Activated naive CD8-positive, alpha-beta T cell (primary cell): ENCODE results near the gene F10.

Source experiments
- H3K27ac Mint-ChIP-seq: one replicate; pipeline ENCODE4 v1.8.0; 2021; ENCODE audit warnings: mixed read lengths
- H3K27me3 Mint-ChIP-seq: one replicate; pipeline ENCODE4 v1.8.0; 2021; ENCODE audit warnings: mixed read lengths
- H3K36me3 Mint-ChIP-seq: one replicate; pipeline ENCODE4 v1.8.0; 2021; ENCODE audit warnings: mixed read lengths
- H3K4me1 Mint-ChIP-seq: one replicate; pipeline ENCODE4 v1.8.0; 2021; ENCODE audit warnings: low read depth, mixed read lengths
- H3K4me3 Mint-ChIP-seq: one replicate; pipeline ENCODE4 v1.8.0; 2021; ENCODE audit warnings: mild to moderate bottlenecking, mixed read lengths
- H3K9me3 Mint-ChIP-seq: one replicate; pipeline ENCODE4 v1.8.0; 2021; ENCODE audit warnings: low read depth, mixed read lengths

F10 gene

GRCh38 chr13:113167575-113167974, 45.0 kb downstream of the F10 start:
- Mint-ChIP-seq H3K36me3 (peaks cover 11% of the 10 kb centered on the region), H3K4me1 (peaks cover 20% of the 10 kb centered on the region), H3K27me3 (no peaks in the 10 kb centered on the region), H3K27ac (no peak overlapping the region), H3K9me3 (no peaks in the 10 kb centered on the region), H3K4me3 (no peak overlapping the region)

- Mint-ChIP-seq H3K9me3 (no peaks in the 10 kb centered on the region), H3K27me3 (no peaks in the 10 kb centered on the region), H3K4me3 (no peak overlapping the region), H3K27ac (no peak overlapping the region), H3K36me3 (peaks cover 11% of the 10 kb centered on the region), H3K4me1 (peaks cover 22% of the 10 kb centered on the region)
Observed at GRCh38 chr13:113168211-113168610, 45.6 kb downstream of the F10 start.

- Mint-ChIP-seq H3K9me3 (no peaks in the 10 kb centered on the region), H3K36me3 (peaks cover 15% of the 10 kb centered on the region), H3K4me1 (peaks cover 18% of the 10 kb centered on the region)
Observed at GRCh38 chr13:113169277-113170272, 47.0 kb downstream of the F10 start.

GRCh38 chr13:113170511-113170910, 47.9 kb downstream of the F10 start:
- Mint-ChIP-seq H3K4me1 (peaks cover 14% of the 10 kb centered on the region), H3K4me3 (peak overlapping the region; percentile 50), H3K9me3 (no peaks in the 10 kb centered on the region), H3K27ac (no peak overlapping the region), H3K36me3 (peaks cover 19% of the 10 kb centered on the region), H3K27me3 (no peaks in the 10 kb centered on the region)

More at GRCh38 chr13:113169277-113170272, 47.0 kb downstream of the F10 start:
- Mint-ChIP-seq H3K4me3 (no peak overlapping the region), H3K27me3 (no peaks in the 10 kb centered on the region), H3K27ac (no peak overlapping the region)

GRCh38 chr13:113171250-113172125, 48.9 kb downstream of the F10 start:
- H3K36me3 Mint-ChIP-seq: peaks cover 22% of the 10 kb centered on the region
- no peaks in the 10 kb centered on the region for H3K9me3 Mint-ChIP-seq
- no peak overlapping the region for H3K27ac Mint-ChIP-seq
- no peak overlapping the region for H3K4me3 Mint-ChIP-seq
- H3K27me3 Mint-ChIP-seq: no peaks in the 10 kb centered on the region
- peaks cover 13% of the 10 kb centered on the region for H3K4me1 Mint-ChIP-seq

- Mint-ChIP-seq H3K4me3 (no peak overlapping the region), H3K4me1 (peaks cover 13% of the 10 kb centered on the region), H3K27me3 (no peaks in the 10 kb centered on the region), H3K9me3 (no peaks in the 10 kb centered on the region), H3K36me3 (peaks cover 22% of the 10 kb centered on the region), H3K27ac (no peak overlapping the region)
Observed at GRCh38 chr13:113172419-113172926, 49.9 kb downstream of the F10 start.

GRCh38 chr13:113176280-113176679, 53.7 kb downstream of the F10 start:
- Mint-ChIP-seq H3K4me1 (peaks cover 33% of the 10 kb centered on the region), H3K27me3 (no peaks in the 10 kb centered on the region), H3K27ac (peak overlapping the region; percentile 89), H3K36me3 (peaks cover 25% of the 10 kb centered on the region), H3K9me3 (no peaks in the 10 kb centered on the region), H3K4me3 (peak overlapping the region; percentile 2)

- H3K27me3 Mint-ChIP-seq: no peaks in the 10 kb centered on the region
- H3K27ac Mint-ChIP-seq: no peak overlapping the region
- H3K9me3 Mint-ChIP-seq: no peaks in the 10 kb centered on the region
- peaks cover 38% of the 10 kb centered on the region for H3K4me1 Mint-ChIP-seq
- no peak overlapping the region for H3K4me3 Mint-ChIP-seq
- peaks cover 25% of the 10 kb centered on the region for H3K36me3 Mint-ChIP-seq
Observed at GRCh38 chr13:113176822-113177221, 54.2 kb downstream of the F10 start.

GRCh38 chr13:113178070-113178895, 55.7 kb downstream of the F10 start:
- no peak overlapping the region for H3K27ac Mint-ChIP-seq
- no peaks in the 10 kb centered on the region for H3K27me3 Mint-ChIP-seq
- H3K9me3 Mint-ChIP-seq: no peaks in the 10 kb centered on the region
- no peak overlapping the region for H3K4me3 Mint-ChIP-seq
- H3K36me3 Mint-ChIP-seq: peaks cover 25% of the 10 kb centered on the region
- peaks cover 42% of the 10 kb centered on the region for H3K4me1 Mint-ChIP-seq

- no peaks in the 10 kb centered on the region for H3K27me3 Mint-ChIP-seq
- no peak overlapping the region for H3K27ac Mint-ChIP-seq
- peaks cover 25% of the 10 kb centered on the region for H3K36me3 Mint-ChIP-seq
- H3K4me3 Mint-ChIP-seq: no peak overlapping the region
- no peaks in the 10 kb centered on the region for H3K9me3 Mint-ChIP-seq
- H3K4me1 Mint-ChIP-seq: peaks cover 47% of the 10 kb centered on the region
Observed at GRCh38 chr13:113178896-113179167, 56.2 kb downstream of the F10 start.

GRCh38 chr13:113179374-113180230, 57.0 kb downstream of the F10 start:
- Mint-ChIP-seq H3K9me3 (no peaks in the 10 kb centered on the region), H3K36me3 (peaks cover 22% of the 10 kb centered on the region), H3K27me3 (no peaks in the 10 kb centered on the region), H3K4me3 (no peak overlapping the region), H3K27ac (peak overlapping the region; percentile 58), H3K4me1 (peaks cover 52% of the 10 kb centered on the region)

GRCh38 chr13:113182046-113182445, 59.4 kb downstream of the F10 start:
- H3K4me3 Mint-ChIP-seq: no peak overlapping the region
- peaks cover 22% of the 10 kb centered on the region for H3K36me3 Mint-ChIP-seq
- no peaks in the 10 kb centered on the region for H3K27me3 Mint-ChIP-seq
- H3K9me3 Mint-ChIP-seq: no peaks in the 10 kb centered on the region
- H3K4me1 Mint-ChIP-seq: peaks cover 64% of the 10 kb centered on the region
- no peak overlapping the region for H3K27ac Mint-ChIP-seq

- Mint-ChIP-seq H3K27me3 (no peaks in the 10 kb centered on the region), H3K4me3 (peak overlapping the region; percentile 45), H3K4me1 (peaks cover 76% of the 10 kb centered on the region), H3K9me3 (no peaks in the 10 kb centered on the region), H3K36me3 (peaks cover 25% of the 10 kb centered on the region), H3K27ac (peak overlapping the region; percentile 64)
Observed at GRCh38 chr13:113183450-113184129, 61.0 kb downstream of the F10 start.
